GM18873 (cell line): ENCODE results near the gene TFEB.

ENCODE experiments used
- ATAC-seq: cut with Tn5 transposase; IDR thresholded peaks from one replicate; pipeline ENCODE4 v1.9.1; 2021; ENCODE audit warnings: mild to moderate bottlenecking, moderate library complexity, moderate number of reproducible peaks; ENCODE audit not compliant: unreplicated experiment, low FRiP score

TFEB gene

GRCh38 chr6:41679696-41680095 lies 55.7 kb downstream of the TFEB start:
- no peak for ATAC-seq

- ATAC-seq = no peak
These were observed 56.8 kb downstream of the TFEB start for GRCh38 chr6:41678511-41679084.

- no peak for ATAC-seq
These were observed 58.1 kb downstream of the TFEB start for GRCh38 chr6:41677124-41677921.

GRCh38 chr6:41676431-41676830 lies 59.0 kb downstream of the TFEB start:
- no peak for ATAC-seq

GRCh38 chr6:41675992-41676391 lies 59.4 kb downstream of the TFEB start:
- no peak for ATAC-seq

- ATAC-seq = no peak
These were observed 60.1 kb downstream of the TFEB start for GRCh38 chr6:41675176-41675775.

GRCh38 chr6:41674231-41675000 lies 61.0 kb downstream of the TFEB start:
- no peak for ATAC-seq

- no peak for ATAC-seq
These were observed 61.8 kb downstream of the TFEB start for GRCh38 chr6:41673704-41674000.

- no peak for ATAC-seq
These were observed 62.3 kb downstream of the TFEB start for GRCh38 chr6:41672816-41673703.

GRCh38 chr6:41672016-41672415 lies 63.4 kb downstream of the TFEB start:
- ATAC-seq = no peak

GRCh38 chr6:41671376-41671775 lies 64.0 kb downstream of the TFEB start:
- ATAC-seq = no peak

- ATAC-seq = no peak
These were observed 64.6 kb downstream of the TFEB start for GRCh38 chr6:41670703-41671360.

- no peak for ATAC-seq
These were observed 66.4 kb downstream of the TFEB start for GRCh38 chr6:41668968-41669367.

- no peak for ATAC-seq
These were observed 68.2 kb downstream of the TFEB start for GRCh38 chr6:41667195-41667594.

GRCh38 chr6:41664271-41664670 lies 71.1 kb downstream of the TFEB start:
- ATAC-seq = no peak

- ATAC-seq = no peak
These were observed 71.8 kb downstream of the TFEB start for GRCh38 chr6:41663568-41663967.

GRCh38 chr6:41659935-41660334 lies 75.5 kb downstream of the TFEB start:
- no peak for ATAC-seq

GRCh38 chr6:41658636-41659035 lies 76.8 kb downstream of the TFEB start:
- ATAC-seq = no peak

GRCh38 chr6:41657131-41658094 lies 78.0 kb downstream of the TFEB start:
- ATAC-seq = no peak
